GM21825 (cell line): Measurements from ENCODE around the gene EHD2.

Experiments used
- ATAC-seq: cut with Tn5 transposase; IDR thresholded peaks from one replicate; pipeline ENCODE4 v1.9.1; 2021; ENCODE audit warnings: mild to moderate bottlenecking, moderate library complexity; ENCODE audit not compliant: unreplicated experiment

Gene EHD2

GRCh38 chr19:47691090-47691489 lies 22.1 kb upstream of the EHD2 start:
- ATAC-seq: no peak

DNA sequence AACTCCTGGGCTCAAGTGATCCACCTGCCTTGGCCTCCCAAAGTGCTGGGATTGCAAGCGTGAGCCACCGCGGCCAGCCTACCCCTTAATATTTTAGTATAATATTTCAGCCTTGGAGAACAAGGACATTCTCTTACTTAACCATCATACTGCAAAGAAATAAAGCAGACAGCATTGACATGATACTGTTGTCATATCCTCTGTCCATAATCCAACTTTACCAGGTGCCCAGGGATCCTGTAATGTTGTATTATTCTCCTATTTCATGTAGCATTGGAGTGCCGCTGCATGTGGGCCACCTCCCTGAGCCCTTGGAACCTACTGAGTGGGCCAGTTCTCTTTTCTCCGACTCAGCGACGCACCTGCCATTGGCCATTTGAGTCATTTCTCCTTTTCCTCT lies 21.4 kb upstream of the EHD2 start:
- no peak for ATAC-seq

DNA sequence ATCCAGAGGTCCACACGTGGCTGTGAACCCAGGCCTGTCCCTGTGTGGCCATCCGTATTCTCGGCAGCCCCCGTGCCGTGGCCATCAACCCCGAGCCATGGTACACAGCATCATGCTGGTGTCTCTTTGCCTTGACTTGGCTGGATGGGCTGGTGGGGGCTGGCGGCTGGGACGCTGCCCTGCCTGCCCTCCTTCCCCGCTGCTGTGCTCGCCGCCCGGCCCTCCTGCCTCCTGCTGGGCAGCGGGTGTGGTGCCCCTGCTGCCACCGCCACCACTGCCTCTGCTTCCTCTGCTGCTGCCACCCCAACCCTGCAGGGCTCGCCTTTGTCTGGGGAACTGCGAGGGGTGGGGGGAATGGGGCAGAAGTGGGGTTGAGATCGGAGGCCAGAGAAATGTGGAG lies 19.7 kb upstream of the EHD2 start:
- no peak for ATAC-seq

DNA sequence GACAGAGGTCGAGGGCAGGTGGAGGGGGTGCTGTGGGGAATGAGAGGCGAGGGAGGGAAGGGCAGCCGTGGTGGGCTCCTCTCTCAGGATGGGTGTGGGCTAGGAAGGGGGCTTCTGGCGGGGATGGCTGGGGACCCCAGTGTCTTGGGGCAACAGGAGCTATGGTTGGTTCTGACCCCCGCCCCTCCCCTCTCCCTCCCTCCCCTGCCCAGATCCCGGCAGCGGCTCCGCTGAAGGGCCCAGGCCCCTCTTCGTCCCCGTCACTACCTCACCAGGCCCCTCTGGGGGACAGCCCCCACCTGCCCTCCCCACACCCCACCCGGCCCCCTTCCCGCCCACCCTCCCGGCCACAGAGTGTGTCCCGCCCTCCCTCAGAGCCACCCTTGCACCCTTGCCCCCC lies 19.3 kb upstream of the EHD2 start:
- ATAC-seq: no peak

- no peak for ATAC-seq
These were observed 18.6 kb upstream of the EHD2 start for GRCh38 chr19:47694466-47695273.

DNA sequence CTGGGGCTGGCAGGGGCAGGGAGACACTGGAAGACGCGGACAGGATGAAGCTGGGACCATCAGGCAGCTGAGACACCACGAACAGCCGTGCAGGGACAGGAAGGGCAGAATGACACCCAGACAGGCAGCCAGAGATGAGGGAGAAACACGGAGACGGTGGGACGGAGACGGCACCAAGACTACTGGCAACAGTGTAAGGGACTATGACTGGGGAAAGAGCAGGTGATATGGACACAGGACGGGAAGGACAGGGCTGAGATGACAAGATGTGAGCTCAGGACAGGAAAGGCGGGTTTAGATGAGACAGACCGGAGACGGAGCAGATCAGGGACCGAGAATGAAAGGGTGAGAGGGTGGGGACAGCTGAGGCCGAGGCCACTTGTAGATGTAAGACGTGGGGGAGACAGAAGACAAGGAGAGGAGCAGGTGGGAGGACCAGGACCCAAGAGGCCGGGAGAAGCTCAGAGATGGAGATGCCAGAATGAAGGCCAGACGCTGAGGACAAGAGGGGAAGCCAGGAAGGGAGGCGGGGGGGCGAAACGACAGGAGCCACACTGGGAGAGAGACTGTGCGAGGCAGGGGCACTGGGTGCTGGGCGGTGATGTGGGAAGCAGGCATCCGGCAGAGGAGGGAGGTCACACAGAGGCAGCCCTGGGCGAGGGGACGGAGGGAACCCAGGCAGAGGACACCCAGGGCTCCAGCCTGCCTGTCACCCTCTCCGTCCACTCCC lies 17.5 kb upstream of the EHD2 start:
- no peak for ATAC-seq

DNA sequence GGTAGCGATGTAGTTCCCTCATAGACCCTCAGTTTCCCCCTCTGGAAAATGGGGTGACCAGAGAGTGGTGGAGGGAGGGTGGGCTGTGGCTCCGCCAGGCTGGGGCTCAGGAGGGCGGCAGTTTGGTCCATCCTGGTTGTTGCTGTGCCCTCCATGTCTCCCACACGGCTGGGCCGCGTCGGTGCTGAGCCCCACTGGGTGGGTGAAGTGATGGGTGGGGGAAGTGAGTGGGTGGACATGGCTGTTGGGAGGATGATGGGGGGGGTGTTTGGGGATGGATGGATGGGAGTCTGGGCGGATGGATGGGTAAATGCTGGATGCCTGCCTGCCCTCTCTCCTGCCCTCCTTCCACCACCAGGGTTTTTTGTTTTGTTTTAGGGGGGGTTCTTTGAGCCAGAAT lies 16.6 kb upstream of the EHD2 start:
- no peak for ATAC-seq

DNA sequence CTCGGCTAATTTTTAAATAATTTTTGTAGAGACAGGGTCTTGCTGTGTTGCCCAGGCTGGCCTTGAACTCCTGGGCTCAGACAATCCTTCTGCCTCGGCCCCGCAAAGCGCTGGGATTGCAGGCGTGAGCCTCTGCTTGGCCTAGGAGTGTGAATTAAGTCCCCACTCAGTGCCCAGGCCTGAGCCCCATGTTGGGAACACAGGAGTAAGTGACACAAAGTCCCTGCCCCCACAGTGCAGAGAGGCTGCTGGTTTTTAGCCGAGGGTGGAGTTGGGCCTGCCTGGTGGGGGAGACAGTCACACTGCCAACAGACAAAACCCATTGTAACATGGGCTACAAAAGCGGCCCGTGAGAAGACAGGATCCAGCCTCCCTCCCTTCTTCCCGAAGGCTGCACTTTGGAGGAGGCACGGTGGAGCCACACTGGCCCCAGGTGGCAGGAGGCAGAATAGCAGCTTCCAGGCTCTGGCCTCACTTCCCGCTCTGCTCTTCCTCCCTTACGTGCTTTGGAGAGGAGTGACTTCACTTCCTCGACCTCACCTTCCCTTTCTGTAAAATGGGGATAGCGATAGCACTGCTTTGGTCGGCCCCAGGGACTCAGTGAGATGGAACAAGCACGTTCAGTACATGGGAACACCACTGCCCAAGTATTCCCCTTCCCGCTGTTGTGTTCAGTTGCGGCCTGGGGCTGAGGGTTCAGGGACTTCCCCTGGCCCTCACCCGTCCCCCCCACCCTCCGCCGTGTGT lies 15.2 kb upstream of the EHD2 start:
- no peak for ATAC-seq

DNA sequence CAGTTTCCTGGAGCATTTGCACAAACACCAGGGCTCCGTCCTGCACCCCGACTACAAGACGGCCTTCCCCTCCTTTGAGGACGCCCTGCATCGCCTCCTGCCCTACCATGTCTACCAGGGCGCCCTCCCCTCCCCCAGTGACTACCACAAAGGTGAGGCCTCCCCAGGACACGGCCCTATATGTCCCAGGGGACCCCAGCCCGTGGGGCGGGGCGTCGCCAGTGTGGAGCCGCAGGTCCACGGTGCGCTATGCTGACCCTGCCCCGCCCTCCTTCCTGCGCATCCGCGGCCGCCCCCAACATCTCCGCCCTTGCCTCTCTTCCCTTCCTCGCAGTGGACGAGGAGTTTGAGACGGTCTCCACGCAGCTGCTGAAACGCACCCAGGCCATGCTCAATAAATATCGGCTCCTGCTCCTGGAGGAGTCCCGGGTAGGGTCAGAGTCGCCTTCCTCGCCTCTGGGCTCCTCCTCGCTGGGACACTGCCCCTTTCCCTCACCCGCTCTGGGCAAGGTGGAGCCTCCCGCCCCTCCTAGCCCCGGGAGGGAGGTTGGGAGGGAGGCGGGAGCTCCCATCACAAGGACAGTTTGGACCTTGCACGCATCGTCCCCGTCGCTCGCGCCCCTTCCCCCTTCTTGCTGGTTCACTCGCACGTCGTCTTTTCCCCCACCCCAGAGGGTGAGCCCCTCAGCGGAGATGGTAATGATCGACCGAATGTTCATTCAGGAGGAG lies 14.4 kb upstream of the EHD2 start:
- ATAC-seq: no peak

- ATAC-seq: no peak
These were observed 13.8 kb upstream of the EHD2 start for GRCh38 chr19:47699360-47699917.

GRCh38 chr19:47700934-47701716 lies 12.1 kb upstream of the EHD2 start:
- ATAC-seq: no peak

DNA sequence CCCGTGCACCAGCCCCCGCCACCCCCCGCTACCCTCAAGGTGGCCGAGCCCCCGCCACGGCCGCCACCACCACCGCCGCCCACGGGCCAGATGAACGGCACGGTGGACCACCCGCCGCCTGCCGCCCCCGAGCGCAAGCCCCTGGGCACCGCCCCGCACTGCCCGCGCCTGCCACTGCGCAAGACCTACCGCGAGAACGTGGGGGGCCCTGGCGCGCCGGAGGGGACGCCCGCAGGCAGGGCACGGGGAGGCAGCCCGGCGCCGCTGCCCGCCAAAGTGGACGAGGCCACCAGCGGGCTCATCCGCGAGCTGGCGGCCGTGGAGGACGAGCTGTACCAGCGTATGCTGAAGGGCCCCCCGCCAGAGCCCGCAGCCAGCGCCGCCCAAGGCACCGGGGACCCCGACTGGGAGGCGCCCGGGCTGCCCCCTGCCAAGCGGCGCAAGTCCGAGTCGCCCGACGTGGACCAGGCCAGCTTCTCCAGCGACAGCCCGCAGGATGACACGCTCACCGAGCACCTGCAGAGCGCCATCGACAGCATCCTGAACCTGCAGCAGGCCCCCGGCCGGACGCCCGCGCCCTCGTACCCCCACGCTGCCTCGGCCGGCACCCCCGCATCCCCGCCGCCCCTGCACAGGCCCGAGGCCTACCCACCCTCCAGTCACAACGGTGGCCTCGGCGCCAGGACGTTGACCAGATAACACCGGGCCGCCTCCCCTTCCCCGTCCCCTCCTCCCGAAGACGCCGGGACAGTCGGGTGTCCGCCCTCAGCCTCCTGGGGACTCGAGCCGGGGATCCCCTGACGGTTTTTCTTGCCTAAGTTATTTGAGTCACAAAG lies 11.3 kb upstream of the EHD2 start:
- ATAC-seq: no peak

DNA sequence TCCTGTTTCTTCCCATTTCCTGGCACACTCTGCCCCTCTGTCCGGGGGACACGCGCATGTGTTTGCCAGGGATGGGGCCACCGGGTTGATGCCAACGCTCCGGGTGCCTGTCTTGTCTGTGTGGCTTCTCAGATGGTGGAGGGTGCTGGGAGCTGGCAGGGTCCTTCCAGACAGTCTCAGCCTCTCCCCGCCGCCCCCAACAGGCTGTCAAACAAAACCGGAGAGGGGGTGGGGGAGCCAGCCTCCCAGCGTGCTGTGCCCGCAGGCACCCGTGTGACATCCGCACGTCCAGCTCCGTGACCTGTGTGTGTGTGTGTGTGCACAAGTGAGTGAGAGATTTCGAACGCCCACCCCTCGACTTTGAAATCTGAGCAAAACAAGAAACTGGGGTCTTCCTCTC lies 10.6 kb upstream of the EHD2 start:
- no peak for ATAC-seq

GRCh38 chr19:47703301-47703700 lies 9.9 kb upstream of the EHD2 start:
- no peak for ATAC-seq

- no peak for ATAC-seq
These were observed 9.2 kb upstream of the EHD2 start for GRCh38 chr19:47704024-47704423.

DNA sequence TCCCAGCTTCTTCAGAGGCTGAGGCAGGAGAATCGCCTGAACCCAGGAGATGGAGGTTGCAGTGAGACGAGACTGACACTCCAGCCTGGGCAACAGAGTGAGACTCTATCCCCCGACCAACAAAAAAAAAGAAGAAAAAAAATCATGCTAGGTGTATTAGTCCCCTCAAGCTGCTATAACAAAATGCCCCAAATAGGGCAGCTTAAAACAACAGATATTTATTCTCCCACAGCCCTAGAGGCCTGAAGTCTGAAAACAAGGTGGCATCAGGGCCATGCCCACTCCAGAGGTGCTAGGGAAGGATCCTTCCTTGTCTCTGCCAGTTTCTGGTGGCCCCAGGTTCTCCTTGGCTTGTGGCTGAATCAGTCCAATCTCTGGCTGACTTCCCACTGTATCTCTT lies 8.6 kb upstream of the EHD2 start:
- ATAC-seq: no peak

- ATAC-seq: no peak
These were observed 5.9 kb upstream of the EHD2 start for GRCh38 chr19:47707135-47707925.

GRCh38 chr19:47711652-47712242 lies 1.5 kb upstream of the EHD2 start:
- ATAC-seq: no peak
